NCI-H187 treated with DMSO at 0.1 percent for 48 hours (cell line): Measurements from ENCODE around the gene FAM98B.
"Not testable (repeated sequence)": the region's sequence is repeated elsewhere in the genome, so short reads cannot be mapped to it uniquely, and the experiment has no call there.

ENCODE experiments used
- DNase-seq: peaks from one replicate; lab custom pipeline; 2025; lab: John Stamatoyannopoulos, UW

FAM98B gene

DNA sequence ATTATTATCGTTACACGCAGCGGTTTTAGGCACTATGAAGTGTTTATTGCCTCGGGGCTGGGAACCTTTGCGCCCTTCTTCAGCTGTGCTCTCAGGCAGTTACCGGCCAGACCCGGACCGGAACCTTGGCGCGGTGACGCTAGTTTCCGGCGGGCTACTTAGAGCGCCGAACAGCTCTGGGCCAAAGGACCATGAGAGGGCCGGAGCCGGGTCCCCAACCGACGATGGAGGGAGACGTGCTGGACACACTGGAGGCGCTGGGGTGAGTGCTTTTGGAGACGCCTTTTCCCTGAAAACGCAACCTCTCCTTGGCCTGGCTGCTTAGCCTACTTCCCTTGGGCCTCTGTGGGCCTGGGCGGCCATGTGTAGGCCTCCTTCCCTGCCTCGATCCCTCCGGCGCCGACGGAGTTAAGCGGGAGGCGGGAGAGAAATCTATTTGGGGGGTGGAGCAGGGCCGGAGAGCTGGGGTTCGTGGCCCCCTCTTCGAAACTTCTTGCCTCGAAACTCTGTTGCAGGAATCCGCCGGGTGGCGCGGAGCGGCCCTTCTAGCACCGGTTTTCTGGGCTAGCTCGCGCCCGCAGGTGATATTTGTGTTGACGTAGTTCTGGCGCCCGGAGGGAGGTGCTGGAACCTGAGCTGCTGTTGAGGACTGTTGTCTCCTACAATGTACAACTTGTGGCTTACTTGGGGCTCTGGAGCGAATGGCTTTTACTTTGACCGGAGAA is at the start of gene FAM98B:
Gene FAM98B (plus strand): TSS at position 157 of the 725 bp plus-strand sequence. CDS start 35 bp downstream, at position 192.
- DNase-seq, result no peak

DNA sequence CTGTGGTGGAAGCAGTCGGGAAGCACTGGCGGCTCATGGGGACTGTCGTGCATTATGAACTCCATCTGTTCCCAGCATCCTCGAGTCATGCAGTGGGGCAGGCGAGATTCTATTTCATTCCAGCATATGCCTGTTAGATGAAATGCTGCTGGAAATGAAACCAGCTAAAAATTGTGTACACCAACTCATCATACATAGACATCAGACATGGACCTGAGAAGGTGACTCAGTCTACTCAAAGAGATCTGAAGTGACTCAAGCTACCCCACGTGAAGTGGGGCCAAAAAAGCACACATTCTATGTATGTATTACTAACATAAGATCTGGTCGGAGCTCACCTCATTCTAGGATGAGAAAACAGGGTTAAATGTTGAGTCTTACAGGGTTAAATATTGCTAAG is 47.5 kb upstream of the FAM98B start:
- DNase-seq, result no peak

DNA sequence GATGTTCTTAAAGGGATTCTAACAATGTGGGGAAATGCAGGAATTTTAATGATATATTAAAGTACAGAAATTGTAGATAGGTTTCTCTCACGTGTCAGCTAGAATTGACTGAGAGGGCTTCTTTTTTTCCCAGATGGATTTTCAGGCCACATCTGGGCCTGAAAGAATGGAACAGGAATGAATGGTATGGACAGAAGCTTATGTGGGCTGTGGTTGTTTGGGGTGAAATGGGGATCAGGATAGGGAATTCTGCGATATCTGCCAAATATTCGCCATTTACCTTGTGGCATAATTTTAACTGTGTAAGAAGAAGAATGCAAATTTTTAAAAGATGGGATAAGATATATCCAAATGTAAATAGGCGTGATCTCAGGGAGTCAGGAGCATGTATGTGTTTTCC is 45.4 kb upstream of the FAM98B start:
- no peak for DNase-seq

DNA sequence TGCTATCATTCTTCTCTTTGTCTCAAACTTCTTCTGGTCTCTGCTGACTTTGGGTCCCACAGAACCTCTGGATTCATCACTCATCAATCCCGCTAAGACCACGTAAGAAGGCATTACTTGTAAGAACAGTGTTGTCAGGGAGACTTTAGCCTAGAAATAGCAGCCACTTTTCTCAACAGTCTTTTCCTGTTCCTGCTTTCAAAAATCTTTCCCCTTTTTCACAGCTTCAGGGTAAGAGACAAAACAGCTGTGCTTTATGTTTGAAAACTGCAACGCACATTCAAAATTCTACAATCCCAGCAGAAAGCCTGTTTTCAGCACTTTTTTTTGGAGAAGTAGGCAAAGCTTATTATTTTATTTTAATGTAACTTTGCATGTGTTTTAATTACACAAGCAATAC is 42.0 kb upstream of the FAM98B start:
- DNase-seq, result no peak

DNA sequence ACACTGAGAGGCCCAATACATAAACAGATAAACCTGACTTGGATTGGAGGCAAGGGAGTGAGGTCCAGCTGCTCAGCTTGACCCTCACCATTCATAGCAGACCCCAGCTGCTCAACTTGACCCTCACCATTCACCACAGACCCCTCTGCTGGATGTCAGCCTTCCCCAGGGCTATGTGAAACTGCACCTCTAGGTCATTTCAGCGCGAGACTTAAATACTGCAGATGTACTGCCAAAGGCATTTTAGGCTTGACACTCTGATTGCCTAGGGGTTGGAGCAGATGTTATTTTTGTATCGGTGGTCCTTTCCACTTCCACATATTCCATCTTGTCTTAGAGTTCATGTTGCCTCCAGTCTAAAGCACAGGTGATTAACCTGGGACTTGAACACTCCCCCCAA is 41.5 kb upstream of the FAM98B start:
- DNase-seq, result no peak

DNA sequence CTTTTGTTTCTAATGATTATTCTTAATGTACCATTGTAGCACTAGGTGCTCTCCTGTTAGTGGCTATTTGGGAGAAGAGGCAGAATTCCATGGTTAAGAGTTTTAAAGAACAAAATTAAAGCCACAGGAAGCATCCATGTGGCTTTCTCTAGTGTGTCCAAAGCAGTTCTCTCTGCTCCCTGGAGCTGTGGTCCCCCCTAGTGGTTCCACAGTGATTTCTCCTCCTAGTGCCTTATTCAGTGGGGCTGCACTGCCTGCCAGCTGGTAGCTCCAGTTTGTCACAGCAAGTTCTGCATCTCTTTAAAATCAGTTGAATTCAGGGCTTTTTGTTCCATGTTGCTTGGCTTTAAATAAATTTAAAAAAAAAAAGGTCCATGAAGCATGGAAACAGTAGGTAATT is 39.6 kb upstream of the FAM98B start:
- no peak for DNase-seq

DNA sequence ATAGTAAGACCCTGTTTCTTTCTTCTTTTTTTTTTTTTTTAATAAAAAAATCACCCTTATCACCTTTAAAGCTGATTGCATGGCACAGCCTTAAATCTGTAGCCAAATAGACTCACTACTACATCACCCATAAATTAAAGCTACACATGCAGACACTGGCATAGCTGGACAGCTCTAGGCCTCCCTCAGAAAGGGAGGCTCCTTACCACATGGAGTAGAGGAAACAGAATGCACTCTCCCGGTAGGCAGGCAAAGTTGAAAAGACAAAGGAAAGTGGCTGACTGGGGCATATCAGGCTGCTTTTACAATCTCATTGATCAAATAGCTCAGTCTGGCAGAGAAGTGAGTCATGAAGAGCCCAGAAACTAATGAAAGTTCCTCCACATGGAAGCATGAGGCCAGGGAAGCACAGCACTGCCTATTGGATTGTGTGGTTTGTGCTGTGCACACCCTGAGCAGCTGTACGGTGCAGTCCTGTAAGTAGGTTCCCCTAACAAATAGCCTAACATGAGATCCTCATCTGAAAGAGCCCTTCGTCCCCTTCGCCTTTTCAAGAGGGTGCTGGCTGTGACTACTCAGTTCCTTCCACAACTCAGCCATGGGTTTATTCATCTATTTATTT is 32.7 kb upstream of the FAM98B start:
- no peak for DNase-seq

- no peak for DNase-seq
Measured at GRCh38 chr15:38424101-38424552, 29.8 kb upstream of the FAM98B start.

GRCh38 chr15:38425269-38425668 is 28.7 kb upstream of the FAM98B start:
- no peak for DNase-seq

DNA sequence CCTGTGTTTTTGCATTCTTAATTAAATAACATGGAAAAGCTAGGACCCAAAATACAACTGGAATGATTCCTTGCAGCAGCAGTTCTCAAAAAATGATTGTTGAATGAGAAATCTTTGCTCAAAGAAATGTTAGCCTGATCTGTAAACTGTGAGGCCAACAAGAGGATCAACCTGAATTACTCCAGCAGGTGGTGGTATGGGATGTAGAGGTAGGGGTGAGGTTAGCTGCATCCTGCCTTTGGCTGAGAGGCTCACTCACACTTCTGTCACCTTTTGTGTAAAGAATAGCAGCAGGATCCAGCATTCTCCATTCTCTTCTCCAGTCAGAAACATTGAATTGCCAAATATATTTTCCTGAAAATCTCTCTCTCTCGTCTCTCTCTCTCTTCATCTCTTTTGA is 26.5 kb upstream of the FAM98B start:
- no peak for DNase-seq

DNA sequence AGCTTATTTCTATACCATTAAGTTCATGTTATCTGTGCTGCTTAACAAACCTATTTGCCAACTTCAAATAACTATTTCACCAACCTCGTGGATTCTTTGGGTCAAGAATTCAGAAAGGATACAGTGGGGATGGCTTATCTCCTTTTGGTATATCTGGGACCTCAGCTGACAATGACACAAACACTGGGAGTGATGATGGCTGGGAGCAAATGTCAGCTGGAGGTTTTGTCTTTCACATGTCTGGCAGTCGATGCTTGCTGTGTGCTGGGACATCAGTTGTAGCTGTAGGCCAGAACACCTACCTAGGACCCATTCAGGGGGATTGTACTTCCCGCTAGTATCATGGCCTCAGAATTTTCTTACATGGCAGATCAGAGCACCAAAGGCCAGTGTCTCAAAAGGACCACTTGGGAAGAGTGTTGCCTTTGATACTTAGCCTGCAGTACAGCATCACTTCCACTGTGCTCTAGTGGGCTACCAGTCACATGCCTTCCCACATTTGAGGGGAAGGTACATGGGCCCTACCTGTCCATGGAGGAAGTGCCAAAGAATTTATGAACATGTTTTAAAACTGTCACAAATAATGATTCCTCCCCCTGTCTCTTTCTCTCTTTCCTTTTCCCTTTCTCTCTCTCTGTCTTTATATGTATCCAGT is 23.7 kb upstream of the FAM98B start:
- DNase-seq, result no peak

GRCh38 chr15:38436993-38437392 is 16.9 kb upstream of the FAM98B start:
- DNase-seq, result no peak

DNA sequence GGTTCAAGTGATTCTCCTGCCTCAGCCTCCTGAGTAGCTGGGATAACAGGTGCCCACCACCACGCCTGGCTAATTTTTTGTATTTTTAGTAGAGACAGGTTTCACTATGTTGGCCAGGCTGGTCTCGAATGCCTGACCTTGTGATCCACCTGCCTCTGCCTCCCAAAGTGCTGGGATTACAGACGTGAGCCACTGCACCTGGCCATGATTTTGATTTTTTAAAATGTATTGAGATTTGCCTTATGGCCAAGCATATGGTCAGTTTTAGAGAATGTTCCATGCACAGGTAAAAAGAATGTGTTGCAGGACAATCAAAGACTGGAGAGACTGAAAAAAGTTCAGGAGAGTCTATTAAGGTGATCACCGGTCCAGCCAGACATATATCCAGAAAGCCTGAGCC is 16.3 kb upstream of the FAM98B start:
- DNase-seq, result not testable (repeated sequence)

- DNase-seq, result no peak
Measured at GRCh38 chr15:38438031-38438986, 15.6 kb upstream of the FAM98B start.

DNA sequence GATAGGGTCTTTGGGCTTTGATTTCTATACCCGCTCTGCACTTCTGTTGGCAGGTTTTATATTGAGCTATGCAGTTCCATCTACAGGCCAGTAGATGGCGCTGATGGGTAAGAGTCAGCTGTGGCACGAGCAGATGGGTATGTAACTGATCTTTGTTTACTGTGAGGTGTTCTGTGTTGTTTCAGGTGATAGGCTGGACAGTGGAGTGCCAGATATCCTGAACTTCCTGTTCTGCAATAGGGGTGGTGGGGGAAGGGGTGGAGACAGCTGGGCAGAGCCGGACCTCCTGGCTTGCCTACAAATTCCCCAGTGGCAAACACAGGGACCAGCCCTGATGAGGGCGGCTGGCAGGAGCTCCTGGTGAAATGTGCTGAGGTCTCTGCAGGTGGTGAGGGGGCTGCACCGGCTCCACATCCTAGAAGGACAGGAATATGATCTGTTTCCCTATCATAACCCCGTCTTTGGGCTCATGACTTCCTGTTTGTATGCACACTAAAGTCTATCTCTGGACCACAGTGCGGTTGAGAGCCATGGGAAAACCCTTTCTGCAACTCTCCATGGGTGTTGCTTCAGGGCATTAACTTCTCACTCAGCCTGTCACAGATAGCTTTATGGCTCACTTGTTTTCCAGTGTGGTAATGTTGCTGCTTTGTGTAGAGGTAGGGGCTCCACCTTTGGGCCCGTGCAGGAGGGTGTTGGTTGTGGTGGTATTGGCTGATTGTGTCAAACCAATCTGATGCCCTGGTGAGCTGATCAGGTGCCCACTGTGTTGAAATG is 13.4 kb upstream of the FAM98B start:
- peak; percentile 12 for DNase-seq

GRCh38 chr15:38441130-38441519 is 12.8 kb upstream of the FAM98B start:
- no peak for DNase-seq

DNA sequence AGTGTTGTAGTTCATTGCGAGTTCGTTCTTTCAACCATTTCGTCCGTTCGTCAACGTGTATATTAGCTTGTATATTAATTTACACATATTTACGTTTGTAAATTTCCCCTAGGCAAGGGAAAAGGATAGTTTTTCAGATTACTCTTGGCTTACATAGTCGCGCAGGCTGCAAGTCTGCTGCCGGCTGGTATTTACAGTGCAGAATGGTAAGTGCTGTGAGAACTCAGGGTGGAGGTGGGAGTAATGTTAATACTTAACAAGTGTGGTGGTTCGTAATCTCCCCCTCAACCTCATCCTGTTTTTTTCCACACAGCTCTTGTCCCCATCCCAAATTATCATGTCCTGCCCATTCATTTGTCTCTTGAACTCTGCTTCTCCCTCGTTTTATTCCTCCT is 766 bp downstream of the FAM98B start:
- no peak for DNase-seq

GRCh38 chr15:38455092-38455491 is 1.2 kb downstream of the FAM98B start:
- no peak for DNase-seq

DNA sequence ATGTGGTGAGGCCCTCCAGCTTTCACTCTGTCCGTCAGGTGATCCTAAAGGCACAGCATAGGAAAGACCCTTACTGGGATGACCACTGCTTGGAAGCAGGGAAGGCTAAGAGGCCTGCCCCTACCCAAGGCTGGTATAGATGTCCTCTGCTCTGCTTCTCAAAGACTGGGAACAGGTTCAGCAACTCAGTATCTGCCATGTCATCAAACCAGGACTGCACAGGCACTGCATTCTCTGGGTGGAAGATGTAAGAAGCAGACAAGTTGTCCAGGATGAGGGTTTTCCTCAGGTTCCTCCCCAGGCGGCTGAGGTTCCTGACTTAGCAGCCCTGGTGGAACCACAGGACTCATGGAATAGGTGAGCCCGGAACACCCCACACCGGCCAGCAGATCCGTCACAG is 4.7 kb downstream of the FAM98B start:
- no peak for DNase-seq

- DNase-seq, result no peak
Measured at GRCh38 chr15:38459480-38459879, 5.6 kb downstream of the FAM98B start.

GRCh38 chr15:38460543-38460942 is 6.6 kb downstream of the FAM98B start:
- DNase-seq, result no peak
